ENCODE results near the gene BRWD1.
"Not testable (repeated sequence)": the region's sequence is repeated elsewhere in the genome, so short reads cannot be mapped to it uniquely, and the experiment has no call there.

The BRWD1 gene

DNA sequence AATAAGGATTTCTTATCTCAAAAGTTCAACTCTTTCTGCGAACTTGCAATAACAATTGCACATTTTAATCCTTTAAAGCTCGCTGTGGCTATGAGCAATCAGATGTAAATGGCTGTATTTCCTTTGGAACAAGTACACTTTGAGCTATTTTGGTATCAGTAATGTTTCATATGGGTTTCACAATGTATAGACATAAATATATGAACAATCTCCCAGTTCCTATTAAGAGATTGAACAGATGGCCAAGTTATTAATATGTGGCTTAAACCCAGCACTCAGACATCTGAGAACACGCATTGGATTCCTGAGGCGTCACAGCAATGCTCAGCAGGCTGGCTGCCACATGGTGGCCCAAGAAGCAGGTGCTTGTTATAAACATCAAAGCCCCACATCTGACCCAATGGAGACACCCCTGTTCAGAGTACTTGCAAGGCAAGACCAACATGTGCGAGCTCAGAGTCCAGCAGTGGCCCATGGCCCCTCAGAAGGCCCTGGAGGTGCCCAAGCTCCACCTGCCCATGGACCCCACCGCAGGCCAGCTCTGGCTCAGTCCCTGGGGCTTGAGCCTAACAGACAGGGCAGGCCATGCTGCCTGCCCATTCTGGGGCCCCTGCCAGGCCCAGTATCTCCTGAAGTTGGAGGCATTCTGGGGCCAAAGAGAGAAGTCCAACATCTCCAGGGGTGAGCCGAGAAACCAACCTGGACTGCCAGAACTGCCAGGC, 153.9 kb downstream of the BRWD1 start:
- Histone ChIP-seq H3K9ac (ENCODE audit: low read length) (no peak overlapping the region), H3K4me3 (ENCODE audit: low read length) (no peak overlapping the region), H3K36me3 (ENCODE audit: control insufficient read depth, insufficient read depth, low read length, severe bottlenecking) (no peaks in the 10 kb centered on the region), H3K27me3 (replicated peaks; ENCODE audit: control insufficient read depth, insufficient read depth, low read length) (no peaks in the 10 kb centered on the region), H3K4me1 (ENCODE audit: control insufficient read depth, insufficient read depth, low read length) (no peaks in the 10 kb centered on the region), H3K9me3 (ENCODE audit: control insufficient read depth, low read length) (peaks cover 11% of the 10 kb centered on the region)
- peak; percentile 46 for DNase-seq (ENCODE audit: low read depth)

DNA sequence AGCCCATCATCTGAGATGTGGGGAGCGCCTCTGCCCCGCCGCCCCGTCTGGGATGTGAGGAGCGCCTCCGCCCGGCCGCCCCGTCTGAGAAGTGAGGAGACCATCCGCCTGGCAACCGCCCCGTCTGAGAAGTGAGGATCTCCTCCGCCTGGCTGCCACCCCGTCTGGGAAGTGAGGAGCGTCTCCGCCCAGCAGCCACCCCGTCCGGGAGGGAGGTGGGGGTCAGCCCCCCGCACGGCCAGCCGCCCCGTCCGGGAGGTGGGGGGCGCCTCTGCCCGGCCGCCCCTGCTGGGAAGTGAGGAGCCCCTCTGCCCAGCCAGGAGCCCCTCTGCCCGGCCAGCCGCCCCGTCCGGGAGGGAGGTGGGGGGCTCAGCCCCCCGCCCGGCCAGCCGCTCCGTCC, 156.2 kb downstream of the BRWD1 start:
- H3K27me3 ChIP-seq (replicated peaks; ENCODE audit: control insufficient read depth, insufficient read depth, low read length); H3K36me3 ChIP-seq (ENCODE audit: control insufficient read depth, insufficient read depth, low read length, severe bottlenecking); DNase-seq (ENCODE audit: low read depth); H3K9ac ChIP-seq (ENCODE audit: low read length); H3K9me3 ChIP-seq (ENCODE audit: control insufficient read depth, low read length); H3K4me1 ChIP-seq (ENCODE audit: control insufficient read depth, insufficient read depth, low read length); H3K4me3 ChIP-seq (ENCODE audit: low read length): not testable (repeated sequence)

DNA sequence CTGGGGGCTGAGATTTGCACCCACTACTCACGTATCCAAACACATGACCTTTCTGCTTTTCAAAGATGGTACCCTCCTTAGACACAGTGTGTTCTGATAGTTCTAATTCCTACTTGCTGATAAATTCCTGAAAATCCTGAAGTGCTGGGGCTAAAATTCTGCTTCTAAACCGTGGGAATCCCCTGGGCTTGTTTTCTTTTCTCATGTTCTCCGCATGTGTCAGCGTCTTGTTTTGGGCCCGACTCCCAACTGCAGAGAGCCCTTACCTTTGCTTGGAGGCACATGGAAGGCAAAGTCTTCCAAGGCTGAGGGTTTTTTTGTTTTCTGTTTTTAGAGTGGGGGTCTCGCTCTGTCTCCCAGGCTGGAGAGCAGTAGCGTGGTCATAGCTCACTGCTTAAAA, 157.4 kb downstream of the BRWD1 start:
- H3K4me1 ChIP-seq (ENCODE audit: control insufficient read depth, insufficient read depth, low read length), result no peaks in the 10 kb centered on the region
- no peaks in the 10 kb centered on the region for H3K9me3 ChIP-seq (ENCODE audit: control insufficient read depth, low read length)
- H3K27me3 ChIP-seq (replicated peaks; ENCODE audit: control insufficient read depth, insufficient read depth, low read length), result peaks cover 2% of the 10 kb centered on the region
- H3K36me3 ChIP-seq (ENCODE audit: control insufficient read depth, insufficient read depth, low read length, severe bottlenecking), result no peaks in the 10 kb centered on the region
- no peak overlapping the region for H3K4me3 ChIP-seq (ENCODE audit: low read length)
- no peak overlapping the region for H3K9ac ChIP-seq (ENCODE audit: low read length)
- DNase-seq (ENCODE audit: low read depth), result peak; percentile 47

DNA sequence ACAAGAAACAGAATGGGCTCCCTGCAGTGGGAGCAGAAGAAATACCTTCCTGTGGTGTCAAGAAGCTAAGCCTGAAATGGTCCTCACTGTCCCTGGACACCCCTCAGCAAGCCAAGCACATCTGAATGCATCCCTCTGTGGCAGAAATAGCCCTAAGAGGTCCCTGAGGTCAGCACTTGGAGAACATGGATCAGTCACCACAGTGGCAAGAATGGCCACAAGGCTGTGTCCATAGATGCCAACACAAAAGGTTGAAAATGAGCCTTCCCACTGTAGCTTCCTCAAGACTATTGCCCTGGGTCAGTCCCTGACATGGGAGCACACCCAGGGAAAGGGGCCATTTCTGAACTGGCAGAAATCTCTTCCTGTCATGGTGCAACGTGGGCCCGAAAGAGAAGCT, 157.9 kb downstream of the BRWD1 start:
- H3K27me3 ChIP-seq (replicated peaks; ENCODE audit: control insufficient read depth, insufficient read depth, low read length), result peaks cover 7% of the 10 kb centered on the region
- H3K9ac ChIP-seq (ENCODE audit: low read length), result no peak overlapping the region
- no peak for DNase-seq (ENCODE audit: low read depth)
- no peaks in the 10 kb centered on the region for H3K4me1 ChIP-seq (ENCODE audit: control insufficient read depth, insufficient read depth, low read length)
- H3K9me3 ChIP-seq (ENCODE audit: control insufficient read depth, low read length), result no peaks in the 10 kb centered on the region
- no peak overlapping the region for H3K4me3 ChIP-seq (ENCODE audit: low read length)
- H3K36me3 ChIP-seq (ENCODE audit: control insufficient read depth, insufficient read depth, low read length, severe bottlenecking), result no peaks in the 10 kb centered on the region

DNA sequence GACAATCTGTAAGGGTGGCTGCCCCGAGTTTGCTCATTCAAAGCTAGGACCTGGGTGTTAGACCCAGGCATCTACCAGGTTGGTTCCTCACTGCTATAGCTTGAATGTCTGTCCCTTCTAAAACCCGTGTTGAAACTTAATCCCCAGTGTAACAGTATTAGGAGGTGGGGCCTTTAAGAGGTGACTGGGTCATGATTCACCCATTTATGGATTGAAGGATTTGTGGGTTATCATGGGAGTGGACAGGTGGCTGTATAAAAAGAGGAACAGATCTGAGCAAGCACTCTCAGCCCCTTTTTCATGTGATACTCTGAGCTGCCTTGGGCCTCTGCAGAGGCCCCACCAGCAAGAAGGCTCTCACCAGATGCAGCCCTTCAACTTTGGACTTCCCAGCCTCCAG, 159.6 kb downstream of the BRWD1 start:
- H3K9me3 ChIP-seq (ENCODE audit: control insufficient read depth, low read length), result no peaks in the 10 kb centered on the region
- H3K4me3 ChIP-seq (ENCODE audit: low read length), result no peak overlapping the region
- peaks cover 10% of the 10 kb centered on the region for H3K27me3 ChIP-seq (replicated peaks; ENCODE audit: control insufficient read depth, insufficient read depth, low read length)
- no peak overlapping the region for H3K9ac ChIP-seq (ENCODE audit: low read length)
- no peaks in the 10 kb centered on the region for H3K36me3 ChIP-seq (ENCODE audit: control insufficient read depth, insufficient read depth, low read length, severe bottlenecking)
- DNase-seq (ENCODE audit: low read depth), result no peak
- H3K4me1 ChIP-seq (ENCODE audit: control insufficient read depth, insufficient read depth, low read length), result no peaks in the 10 kb centered on the region

DNA sequence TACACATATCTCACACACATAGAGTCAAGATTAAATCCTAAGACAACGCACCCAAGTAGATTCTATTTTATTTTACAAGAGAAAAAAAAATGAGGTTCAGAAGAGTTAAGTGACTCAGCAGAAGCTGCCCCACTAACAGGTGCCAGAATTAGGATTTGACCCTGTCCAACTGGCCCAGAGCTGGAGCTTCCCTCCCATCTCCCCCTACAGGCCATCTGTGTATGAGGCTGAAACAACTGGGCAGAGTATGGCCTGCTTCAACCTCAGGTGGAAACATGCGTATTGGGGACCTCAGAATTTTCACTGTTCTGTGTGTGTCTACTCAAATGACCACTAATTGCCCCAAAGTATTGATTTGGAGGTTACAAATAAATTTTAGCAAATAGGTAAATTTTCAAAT, 160.1 kb downstream of the BRWD1 start:
- Histone ChIP-seq H3K9ac (ENCODE audit: low read length) (no peak overlapping the region), H3K4me1 (ENCODE audit: control insufficient read depth, insufficient read depth, low read length) (no peaks in the 10 kb centered on the region), H3K4me3 (ENCODE audit: low read length) (no peak overlapping the region), H3K9me3 (ENCODE audit: control insufficient read depth, low read length) (no peaks in the 10 kb centered on the region), H3K27me3 (replicated peaks; ENCODE audit: control insufficient read depth, insufficient read depth, low read length) (peaks cover 10% of the 10 kb centered on the region), H3K36me3 (ENCODE audit: control insufficient read depth, insufficient read depth, low read length, severe bottlenecking) (no peaks in the 10 kb centered on the region)
- DNase-seq (ENCODE audit: low read depth), result peak; percentile 13

DNA sequence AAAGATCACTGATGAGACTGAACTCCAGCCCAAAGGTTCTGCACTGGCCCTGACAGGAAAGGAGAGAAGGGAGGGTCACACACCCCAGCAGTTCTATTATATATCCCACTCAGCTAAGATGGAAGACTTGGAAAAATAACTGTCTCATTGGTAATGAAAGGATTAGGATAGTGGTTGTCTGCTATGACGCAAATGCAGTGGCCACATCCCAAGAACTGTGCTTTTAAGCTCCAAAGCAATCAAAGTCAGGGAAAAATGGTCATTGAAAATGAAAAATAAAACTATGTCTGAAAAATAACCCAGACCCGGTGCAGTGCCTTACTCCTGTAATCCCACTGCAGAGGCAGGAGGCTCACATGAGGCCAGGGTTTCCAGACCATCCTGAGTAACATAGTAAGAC, 161.2 kb downstream of the BRWD1 start:
- DNase-seq (ENCODE audit: low read depth), result no peak
- Histone ChIP-seq H3K4me3 (ENCODE audit: low read length) (no peak overlapping the region), H3K9me3 (ENCODE audit: control insufficient read depth, low read length) (no peaks in the 10 kb centered on the region), H3K4me1 (ENCODE audit: control insufficient read depth, insufficient read depth, low read length) (no peaks in the 10 kb centered on the region), H3K36me3 (ENCODE audit: control insufficient read depth, insufficient read depth, low read length, severe bottlenecking) (no peaks in the 10 kb centered on the region), H3K27me3 (replicated peaks; ENCODE audit: control insufficient read depth, insufficient read depth, low read length) (peaks cover 10% of the 10 kb centered on the region), H3K9ac (ENCODE audit: low read length) (no peak overlapping the region)

DNA sequence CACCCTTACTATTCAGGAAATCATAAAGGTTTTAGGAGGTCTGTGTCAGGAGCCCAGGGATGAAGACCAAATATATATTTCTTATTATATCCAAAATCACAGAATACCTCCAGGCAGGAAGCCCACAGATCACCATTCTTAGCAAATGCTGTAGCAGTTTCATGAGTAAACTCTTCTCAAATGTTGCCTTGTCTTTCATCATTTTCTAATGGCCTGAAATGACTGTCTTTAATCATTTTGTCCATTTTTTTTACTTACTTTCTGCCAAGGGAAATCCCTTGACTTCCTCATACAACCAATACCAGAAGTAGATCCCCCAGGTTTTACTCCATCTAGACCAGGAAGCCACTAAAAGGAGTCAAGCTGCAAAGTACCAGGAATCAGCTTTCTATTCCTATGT, 162.6 kb downstream of the BRWD1 start:
- no peaks in the 10 kb centered on the region for H3K36me3 ChIP-seq (ENCODE audit: control insufficient read depth, insufficient read depth, low read length, severe bottlenecking)
- H3K4me3 ChIP-seq (ENCODE audit: low read length), result no peak overlapping the region
- no peaks in the 10 kb centered on the region for H3K4me1 ChIP-seq (ENCODE audit: control insufficient read depth, insufficient read depth, low read length)
- DNase-seq (ENCODE audit: low read depth), result no peak
- H3K27me3 ChIP-seq (replicated peaks; ENCODE audit: control insufficient read depth, insufficient read depth, low read length), result peaks cover 10% of the 10 kb centered on the region
- H3K9ac ChIP-seq (ENCODE audit: low read length), result no peak overlapping the region
- H3K9me3 ChIP-seq (ENCODE audit: control insufficient read depth, low read length), result peaks cover under 1% of the 10 kb centered on the region

DNA sequence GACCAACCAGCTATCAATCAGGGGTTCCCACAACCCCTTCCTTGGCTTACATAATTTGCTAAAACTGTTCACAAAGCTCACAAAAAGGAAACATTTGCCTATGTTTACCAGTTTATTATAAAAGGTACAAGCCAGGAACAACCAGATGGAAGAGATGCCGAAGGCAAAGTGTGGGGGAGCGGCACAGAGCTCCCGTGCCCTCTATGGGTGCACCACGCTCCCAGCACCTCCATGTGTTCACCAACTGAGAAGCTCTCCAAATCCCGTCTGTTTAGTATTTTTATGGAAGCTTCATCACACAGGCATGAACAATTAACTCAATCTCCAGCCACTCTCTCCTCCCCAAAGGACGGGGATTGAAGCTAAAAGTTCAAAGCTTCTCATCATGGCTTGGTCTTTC, 163.1 kb downstream of the BRWD1 start:
- H3K4me1 ChIP-seq (ENCODE audit: control insufficient read depth, insufficient read depth, low read length), result no peaks in the 10 kb centered on the region
- peaks cover 10% of the 10 kb centered on the region for H3K27me3 ChIP-seq (replicated peaks; ENCODE audit: control insufficient read depth, insufficient read depth, low read length)
- H3K36me3 ChIP-seq (ENCODE audit: control insufficient read depth, insufficient read depth, low read length, severe bottlenecking), result no peaks in the 10 kb centered on the region
- DNase-seq (ENCODE audit: low read depth), result no peak
- H3K9ac ChIP-seq (ENCODE audit: low read length), result no peak overlapping the region
- H3K4me3 ChIP-seq (ENCODE audit: low read length), result no peak overlapping the region
- H3K9me3 ChIP-seq (ENCODE audit: control insufficient read depth, low read length), result peaks cover 5% of the 10 kb centered on the region

DNA sequence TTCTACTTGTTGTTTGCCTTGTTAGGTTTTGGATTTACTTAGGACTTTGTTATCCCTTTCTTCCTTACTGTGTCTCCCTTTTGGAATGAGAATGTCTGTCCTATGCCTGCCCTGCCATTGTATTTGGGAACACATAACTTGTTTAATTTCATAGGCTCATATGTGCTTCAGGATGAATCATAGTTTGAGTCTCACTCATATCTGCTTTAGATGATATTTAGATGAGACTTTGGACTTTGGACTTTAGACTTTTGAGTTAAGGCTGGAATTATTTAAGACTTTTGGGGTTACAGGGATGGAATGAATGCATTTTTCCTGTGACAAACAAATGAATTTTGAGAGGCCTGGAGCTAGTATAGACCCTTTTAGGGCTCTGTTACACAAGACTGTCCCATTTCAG, 163.6 kb downstream of the BRWD1 start:
- H3K9ac ChIP-seq (ENCODE audit: low read length), result no peak overlapping the region
- H3K4me3 ChIP-seq (ENCODE audit: low read length), result no peak overlapping the region
- H3K36me3 ChIP-seq (ENCODE audit: control insufficient read depth, insufficient read depth, low read length, severe bottlenecking), result no peaks in the 10 kb centered on the region
- no peaks in the 10 kb centered on the region for H3K4me1 ChIP-seq (ENCODE audit: control insufficient read depth, insufficient read depth, low read length)
- peaks cover 13% of the 10 kb centered on the region for H3K27me3 ChIP-seq (replicated peaks; ENCODE audit: control insufficient read depth, insufficient read depth, low read length)
- DNase-seq (ENCODE audit: low read depth), result no peak
- H3K9me3 ChIP-seq (ENCODE audit: control insufficient read depth, low read length), result peaks cover 9% of the 10 kb centered on the region

DNA sequence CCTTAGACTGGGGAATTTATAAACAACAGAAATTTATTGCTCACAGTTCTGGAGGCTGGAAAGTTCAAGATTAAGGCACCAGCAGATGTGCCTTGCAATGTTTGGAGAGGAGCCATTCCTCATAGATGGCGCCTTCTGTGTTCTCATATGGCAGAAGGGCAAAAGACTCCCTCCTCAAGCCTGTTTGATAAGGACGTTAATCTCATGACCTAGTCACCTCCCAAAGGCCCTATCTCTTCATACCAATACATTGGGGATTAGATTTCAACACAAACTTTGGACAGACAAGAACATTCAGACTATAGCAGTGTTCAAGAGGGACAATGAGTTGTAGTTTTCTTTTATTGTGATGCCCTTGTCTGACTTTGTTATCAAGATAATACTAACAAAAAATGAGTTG, 164.5 kb downstream of the BRWD1 start:
- no peak for DNase-seq (ENCODE audit: low read depth)
- Histone ChIP-seq H3K9me3 (ENCODE audit: control insufficient read depth, low read length) (peaks cover 16% of the 10 kb centered on the region), H3K9ac (ENCODE audit: low read length) (no peak overlapping the region), H3K4me1 (ENCODE audit: control insufficient read depth, insufficient read depth, low read length) (no peaks in the 10 kb centered on the region), H3K36me3 (ENCODE audit: control insufficient read depth, insufficient read depth, low read length, severe bottlenecking) (no peaks in the 10 kb centered on the region), H3K27me3 (replicated peaks; ENCODE audit: control insufficient read depth, insufficient read depth, low read length) (peaks cover 13% of the 10 kb centered on the region), H3K4me3 (ENCODE audit: low read length) (no peak overlapping the region)

DNA sequence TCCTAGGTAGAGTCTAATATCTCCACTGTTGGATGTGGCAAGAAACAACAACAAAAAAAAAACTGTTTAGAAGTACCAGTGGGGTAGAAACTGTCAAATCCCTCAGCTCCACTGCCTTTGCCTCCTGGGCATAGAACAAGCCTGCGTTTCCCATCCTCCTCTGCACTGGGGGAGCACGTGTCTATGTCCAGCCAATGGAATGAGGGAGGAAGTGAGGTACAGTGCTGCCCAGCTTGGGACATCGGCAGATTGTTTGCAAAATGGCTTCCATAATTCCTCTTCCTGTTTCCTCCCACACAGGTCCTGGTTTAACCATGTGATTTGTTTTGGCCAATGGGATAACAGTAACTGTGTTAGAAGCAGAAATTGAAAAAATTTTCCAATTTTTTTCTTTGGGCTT, 169.2 kb downstream of the BRWD1 start:
- no peaks in the 10 kb centered on the region for H3K4me1 ChIP-seq (ENCODE audit: control insufficient read depth, insufficient read depth, low read length)
- peaks cover 3% of the 10 kb centered on the region for H3K27me3 ChIP-seq (replicated peaks; ENCODE audit: control insufficient read depth, insufficient read depth, low read length)
- no peak for DNase-seq (ENCODE audit: low read depth)
- no peak overlapping the region for H3K4me3 ChIP-seq (ENCODE audit: low read length)
- no peak overlapping the region for H3K9ac ChIP-seq (ENCODE audit: low read length)
- no peaks in the 10 kb centered on the region for H3K36me3 ChIP-seq (ENCODE audit: control insufficient read depth, insufficient read depth, low read length, severe bottlenecking)
- H3K9me3 ChIP-seq (ENCODE audit: control insufficient read depth, low read length), result peaks cover 16% of the 10 kb centered on the region

Data from adipocyte (in vitro differentiated cells).